Embryonic facial prominence (tissue), 1 donor: ENCODE measurements around the gene CFAP77.

Source experiments
- DNase-seq: peaks from one replicate; pipeline ENCODE4 v3.0.0-alpha.2; 2016; ENCODE audit errors: extremely low spot score

The CFAP77 gene

GRCh38 chr9:132582276-132582785 lies 172.3 kb downstream of the CFAP77 start, which contains the start of gene BARHL1:
Gene BARHL1 (plus strand): TSS chr9:132582606. CDS start chr9:132582798, 192 bp downstream.
- no peak for DNase-seq

DNA sequence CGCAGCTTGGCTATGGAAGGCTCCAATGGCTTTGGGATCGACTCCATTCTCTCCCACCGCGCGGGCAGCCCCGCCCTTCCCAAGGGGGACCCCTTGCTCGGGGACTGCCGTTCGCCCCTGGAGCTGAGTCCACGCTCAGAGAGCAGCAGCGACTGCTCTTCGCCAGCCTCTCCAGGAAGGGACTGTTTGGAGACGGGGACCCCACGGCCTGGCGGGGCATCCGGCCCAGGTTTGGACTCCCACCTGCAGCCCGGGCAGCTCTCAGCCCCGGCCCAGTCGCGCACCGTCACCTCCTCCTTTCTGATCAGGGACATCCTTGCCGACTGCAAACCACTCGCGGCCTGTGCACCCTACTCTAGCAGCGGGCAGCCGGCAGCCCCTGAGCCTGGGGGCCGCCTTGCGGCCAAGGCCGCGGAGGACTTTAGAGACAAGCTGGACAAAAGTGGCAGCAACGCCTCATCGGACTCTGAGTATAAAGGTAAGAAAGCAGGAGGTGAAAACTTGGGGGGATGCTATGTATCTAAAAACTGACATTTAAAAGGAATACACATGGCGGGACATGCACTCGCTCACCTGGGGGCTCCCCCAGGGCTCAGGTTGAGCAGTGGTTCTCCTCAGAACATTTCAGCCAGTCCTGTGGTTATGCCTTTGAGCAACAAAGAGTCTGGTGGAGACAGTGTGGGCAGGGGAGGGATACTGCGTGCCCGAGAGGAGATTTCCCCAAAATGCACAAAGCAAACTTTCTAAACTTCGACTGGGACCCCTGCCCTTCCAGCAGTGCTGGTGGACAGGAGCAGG lies 173.0 kb downstream of the CFAP77 start:
- DNase-seq: no peak

- DNase-seq: no peak
Measured at GRCh38 chr9:132583584-132584304, 173.7 kb downstream of the CFAP77 start.

DNA sequence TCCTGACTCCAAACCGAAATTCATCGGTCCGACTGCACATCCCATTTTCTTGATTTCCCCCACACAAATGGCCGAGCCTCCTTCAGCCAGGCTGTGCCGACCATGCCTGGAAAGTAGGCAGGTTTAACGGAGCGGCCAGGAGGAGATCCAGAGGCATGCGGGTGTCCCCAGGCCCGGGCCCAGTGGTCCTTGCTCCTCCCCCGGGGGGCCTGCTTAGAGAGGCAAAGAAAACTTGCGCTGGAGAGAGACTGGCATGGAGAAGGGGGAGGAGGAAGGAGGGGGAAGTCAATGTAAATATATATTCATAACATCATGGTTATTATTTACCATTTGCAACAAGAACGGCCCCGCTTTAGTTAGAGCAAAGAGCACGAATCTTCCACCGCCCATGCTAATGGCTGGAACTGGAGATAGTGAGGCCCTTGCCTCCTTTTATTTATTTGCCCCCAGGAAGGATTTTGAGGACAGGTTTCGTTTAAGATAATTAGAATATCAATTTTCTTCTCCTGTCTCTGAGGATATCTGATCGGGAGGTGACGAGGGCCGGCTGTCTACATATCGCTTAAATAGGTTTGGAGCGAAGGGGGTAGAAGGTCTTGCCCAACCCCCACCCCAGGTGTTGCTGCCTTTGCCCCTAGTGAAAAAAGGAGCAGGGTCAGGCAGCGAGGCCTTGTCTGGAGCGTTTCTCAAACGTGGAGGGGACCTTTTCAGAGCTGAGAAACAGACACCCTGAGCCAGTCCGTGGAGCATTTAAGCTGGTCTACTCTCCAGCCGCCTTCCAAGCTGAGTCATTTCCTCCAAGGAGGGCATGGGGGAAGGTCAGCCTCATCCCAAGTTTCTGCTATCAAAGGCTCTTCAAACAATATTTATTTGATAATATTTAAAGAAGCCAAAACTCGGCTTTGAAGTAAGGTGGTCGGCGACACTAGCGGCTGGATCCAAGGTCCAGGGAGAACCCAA lies 174.9 kb downstream of the CFAP77 start:
- no peak for DNase-seq

GRCh38 chr9:132585954-132586829 lies 176.2 kb downstream of the CFAP77 start:
- DNase-seq: no peak

GRCh38 chr9:132586830-132587591 lies 177.0 kb downstream of the CFAP77 start:
- no peak for DNase-seq

DNA sequence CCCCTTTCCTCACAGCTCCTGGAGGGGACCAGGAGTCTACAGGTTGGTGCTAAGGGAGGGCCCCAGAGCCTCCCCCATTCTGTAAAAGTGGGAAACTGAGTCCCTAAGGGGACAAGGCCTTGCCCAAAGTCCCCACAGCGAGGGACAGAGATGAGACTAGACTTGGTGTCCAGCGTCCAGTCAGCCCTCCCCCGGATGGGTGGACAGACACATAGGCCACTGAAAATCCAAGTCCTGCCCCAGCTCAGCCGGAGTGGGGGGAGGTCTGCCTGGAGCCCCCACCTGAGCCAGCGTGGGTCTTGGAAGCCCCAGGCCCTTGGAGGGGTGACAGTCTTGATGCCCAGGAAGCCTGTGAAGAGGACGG lies 177.6 kb downstream of the CFAP77 start:
- DNase-seq: no peak

- no peak for DNase-seq
Measured at GRCh38 chr9:132588098-132588497, 178.1 kb downstream of the CFAP77 start.

GRCh38 chr9:132588501-132589147 lies 178.6 kb downstream of the CFAP77 start:
- DNase-seq: no peak

GRCh38 chr9:132589148-132590036 lies 179.4 kb downstream of the CFAP77 start:
- no peak for DNase-seq

- no peak for DNase-seq
Measured at GRCh38 chr9:132590037-132590317, 180.0 kb downstream of the CFAP77 start.

DNA sequence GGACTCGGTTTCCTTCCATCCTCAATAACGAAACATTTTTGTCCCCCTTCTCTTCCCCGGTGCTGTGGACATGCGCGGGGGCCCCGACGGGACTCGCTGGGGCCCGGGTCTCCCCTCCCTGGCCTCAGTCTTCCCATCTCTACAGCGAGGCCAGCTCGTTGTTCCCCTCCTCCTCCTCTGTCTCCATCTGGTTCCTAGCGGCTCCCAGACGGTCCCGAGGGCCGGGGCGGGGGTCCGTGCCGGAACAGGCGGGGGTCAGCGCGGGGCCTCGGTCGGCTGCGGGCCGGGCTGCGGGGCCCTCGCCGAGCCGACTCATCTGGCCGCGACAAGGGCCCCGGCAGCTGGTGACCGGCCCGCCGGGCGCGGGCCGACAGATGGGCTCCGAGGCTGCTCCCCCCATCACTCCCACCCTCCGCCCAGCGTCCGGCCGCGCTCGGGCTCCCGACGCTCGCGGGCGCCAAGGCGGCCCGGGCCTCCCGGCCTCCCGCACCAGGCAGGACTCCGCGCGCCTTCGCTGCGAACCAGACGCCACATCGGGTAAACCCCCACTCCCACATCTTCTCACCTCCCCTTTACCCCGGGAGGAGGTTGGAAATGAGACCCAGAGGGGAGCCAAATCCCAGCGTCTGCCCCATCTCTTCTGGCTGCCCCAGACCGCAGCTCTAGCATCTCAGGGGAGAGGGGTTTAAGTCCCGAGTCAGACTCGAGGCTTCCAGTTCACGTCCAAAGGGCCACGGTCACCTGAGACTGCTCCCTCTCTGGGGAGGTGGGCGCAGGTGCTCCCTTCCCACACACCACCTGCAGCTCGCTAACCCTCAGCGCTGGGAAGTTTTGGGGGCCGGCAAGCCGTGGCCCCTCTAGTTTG lies 180.5 kb downstream of the CFAP77 start:
- DNase-seq: no peak

- no peak for DNase-seq
Measured at GRCh38 chr9:132591244-132591643, 181.2 kb downstream of the CFAP77 start.

GRCh38 chr9:132591751-132592314 lies 181.8 kb downstream of the CFAP77 start:
- DNase-seq: no peak

- no peak for DNase-seq
Measured at GRCh38 chr9:132592451-132592850, 182.4 kb downstream of the CFAP77 start.

GRCh38 chr9:132594412-132594811 lies 184.4 kb downstream of the CFAP77 start:
- no peak for DNase-seq

- DNase-seq: no peak
Measured at GRCh38 chr9:132595319-132595718, 185.3 kb downstream of the CFAP77 start.
